ENCODE results near the gene CLDN3. TPM values are rescaled to one million over a fixed set of nuclear protein-coding genes. Genes with fewer than 3 reads are reported as not detected.

The CLDN3 gene
- total RNA-seq, 4 donors from 2014 or later = not detected

DNA sequence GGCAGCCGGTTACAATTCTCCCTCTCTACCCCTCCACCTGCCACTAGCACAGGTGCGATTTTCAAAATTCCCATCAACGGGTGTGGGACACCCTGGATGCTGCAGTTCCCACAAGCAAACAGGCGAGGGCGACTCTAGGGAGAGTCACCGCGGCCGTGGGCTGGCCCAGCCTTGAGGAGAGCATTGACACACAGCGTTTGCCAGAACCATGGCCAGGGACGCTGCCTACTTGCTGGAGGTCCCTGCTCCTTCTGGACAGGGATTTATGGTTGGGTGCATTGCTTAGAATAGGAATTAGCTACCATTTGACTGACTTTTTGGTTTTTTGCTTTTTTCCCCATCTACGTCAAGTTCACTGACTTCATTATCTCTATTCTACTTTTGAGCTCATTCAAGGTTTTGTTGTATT is 41.7 kb upstream of the CLDN3 start:
- Histone ChIP-seq H3K9me3 (peaks cover 0 to 13% (median 0%) of the 10 kb centered on the region in 4 donors), H3K36me3 (no peaks in the 10 kb centered on the region), H3K27me3 (peaks cover 0 to 13% of the 10 kb centered on the region in 2 donors), H3K4me3 (no peak overlapping the region), H3K4me1 (no peaks in the 10 kb centered on the region), H3K27ac (no peak overlapping the region)
- 9 to 11% methylated on average over 11 of the region's 11 CpGs for WGBS, 2 donors
- DNase-seq (ENCODE audit: low spot score in 2 of 2) = peak in 1 of 2 donors; percentile 47
- no peak for TF ChIP-seq EP300 (IDR thresholded peaks at IDR 0.05)
- TF ChIP-seq, protein P1, sequence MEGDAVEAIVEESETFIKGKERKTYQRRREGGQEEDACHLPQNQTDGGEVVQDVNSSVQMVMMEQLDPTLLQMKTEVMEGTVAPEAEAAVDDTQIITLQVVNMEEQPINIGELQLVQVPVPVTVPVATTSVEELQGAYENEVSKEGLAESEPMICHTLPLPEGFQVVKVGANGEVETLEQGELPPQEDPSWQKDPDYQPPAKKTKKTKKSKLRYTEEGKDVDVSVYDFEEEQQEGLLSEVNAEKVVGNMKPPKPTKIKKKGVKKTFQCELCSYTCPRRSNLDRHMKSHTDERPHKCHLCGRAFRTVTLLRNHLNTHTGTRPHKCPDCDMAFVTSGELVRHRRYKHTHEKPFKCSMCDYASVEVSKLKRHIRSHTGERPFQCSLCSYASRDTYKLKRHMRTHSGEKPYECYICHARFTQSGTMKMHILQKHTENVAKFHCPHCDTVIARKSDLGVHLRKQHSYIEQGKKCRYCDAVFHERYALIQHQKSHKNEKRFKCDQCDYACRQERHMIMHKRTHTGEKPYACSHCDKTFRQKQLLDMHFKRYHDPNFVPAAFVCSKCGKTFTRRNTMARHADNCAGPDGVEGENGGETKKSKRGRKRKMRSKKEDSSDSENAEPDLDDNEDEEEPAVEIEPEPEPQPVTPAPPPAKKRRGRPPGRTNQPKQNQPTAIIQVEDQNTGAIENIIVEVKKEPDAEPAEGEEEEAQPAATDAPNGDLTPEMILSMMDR (IDR thresholded peaks at IDR 0.05) = peak; percentile 54 to 67 (median 61)

GRCh38 chr7:73810998-73811360 is 40.9 kb upstream of the CLDN3 start:
- no peak overlapping the region for H3K27ac ChIP-seq
- H3K27me3 ChIP-seq = peaks cover 0 to 13% of the 10 kb centered on the region in 2 donors
- peaks cover 0 to 13% (median 0%) of the 10 kb centered on the region in 4 donors for H3K9me3 ChIP-seq
- no peaks in the 10 kb centered on the region for H3K4me1 ChIP-seq
- no peak for TF ChIP-seq POLR2A (IDR thresholded peaks at IDR 0.05)
- no peak for TF ChIP-seq EP300 (IDR thresholded peaks at IDR 0.05)
- TF ChIP-seq, protein P1 (IDR thresholded peaks at IDR 0.05) = no peak
- no peak overlapping the region for H3K4me3 ChIP-seq
- WGBS, 2 donors = 47 to 68% methylated on average over 3 of the region's 4 CpGs
- H3K36me3 ChIP-seq = no peaks in the 10 kb centered on the region
- no peak for DNase-seq (ENCODE audit: low spot score in 2 of 2)

GRCh38 chr7:73809467-73809951 is 39.4 kb upstream of the CLDN3 start:
- Histone ChIP-seq H3K27me3 (peaks cover 0 to 13% of the 10 kb centered on the region in 2 donors), H3K27ac (no peak overlapping the region), H3K4me3 (no peak overlapping the region), H3K9me3 (peaks cover 0 to 13% (median 0%) of the 10 kb centered on the region in 4 donors), H3K4me1 (no peaks in the 10 kb centered on the region), H3K36me3 (no peaks in the 10 kb centered on the region)
- no peak for DNase-seq (ENCODE audit: low spot score in 2 of 2)
- whole genome bisulfite sequencing, 2 donors = 68 to 78% methylated on average over 13 to 21 of the region's 21 CpGs
- TF ChIP-seq EP300 (IDR thresholded peaks at IDR 0.05) = no peak
- TF ChIP-seq, protein P1 (IDR thresholded peaks at IDR 0.05) = no peak
- TF ChIP-seq POLR2A (IDR thresholded peaks at IDR 0.05) = no peak

GRCh38 chr7:73802459-73802858 is 32.4 kb upstream of the CLDN3 start:
- no peaks in the 10 kb centered on the region for H3K27me3 ChIP-seq
- H3K4me3 ChIP-seq = no peak overlapping the region
- 64 to 70% methylated on average over 4 of the region's 4 CpGs for WGBS, 2 donors
- no peaks in the 10 kb centered on the region for H3K36me3 ChIP-seq
- no peak for DNase-seq (ENCODE audit: low spot score in 2 of 2)
- H3K27ac ChIP-seq = no peak overlapping the region
- no peak for TF ChIP-seq POLR2A (IDR thresholded peaks at IDR 0.05)
- TF ChIP-seq, protein P1 (IDR thresholded peaks at IDR 0.05) = no peak
- TF ChIP-seq EP300 (IDR thresholded peaks at IDR 0.05) = no peak
- H3K9me3 ChIP-seq = no peaks in the 10 kb centered on the region
- no peaks in the 10 kb centered on the region for H3K4me1 ChIP-seq

DNA sequence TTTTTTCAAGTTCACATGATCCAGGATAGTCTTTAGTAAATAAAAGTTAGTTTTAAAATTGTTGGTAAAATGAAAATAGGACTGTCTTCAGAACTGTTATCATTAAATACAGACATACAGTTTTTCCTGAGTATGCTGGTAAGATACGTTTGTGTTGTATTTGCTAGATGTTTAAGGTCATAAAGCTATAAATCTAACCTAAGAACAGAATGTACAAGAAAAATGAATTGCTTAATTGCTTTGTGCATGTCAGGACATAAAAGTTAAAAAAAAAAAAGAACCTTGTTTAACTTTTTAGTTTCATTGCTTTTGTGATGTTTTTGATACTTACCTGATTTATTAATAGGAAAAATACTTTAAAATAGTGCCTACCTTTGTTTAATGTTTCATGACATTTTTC is 31.5 kb upstream of the CLDN3 start:
- TF ChIP-seq POLR2A (IDR thresholded peaks at IDR 0.05) = no peak
- DNase-seq (ENCODE audit: low spot score in 2 of 2) = no peak
- H3K27me3 ChIP-seq = no peaks in the 10 kb centered on the region
- H3K4me3 ChIP-seq = no peak overlapping the region
- 53 to 66% methylated on average over 1 of the region's 1 CpG for WGBS, 2 donors
- H3K4me1 ChIP-seq = no peaks in the 10 kb centered on the region
- no peaks in the 10 kb centered on the region for H3K9me3 ChIP-seq
- no peak overlapping the region for H3K27ac ChIP-seq
- no peaks in the 10 kb centered on the region for H3K36me3 ChIP-seq

Data from tibial nerve (tissue), 4 donors.